ENCODE data around the gene CSPG4.
A peak's percentile ranks its signal among the peaks of the same experiment; 100 is the strongest.
"Not testable (repeated sequence)": the region's sequence is repeated elsewhere in the genome, so short reads cannot be mapped to it uniquely, and the experiment has no call there.

The CSPG4 gene

GRCh38 chr15:75712668-75713337 is at the start of gene CSPG4:
CSPG4 (minus strand) TSS chr15:75712848; CDS start chr15:75712755, 93 bp downstream.
- no peak for DNase-seq

GRCh38 chr15:75762357-75762718 is 49.7 kb upstream of the CSPG4 start:
- not testable (repeated sequence) for DNase-seq

GRCh38 chr15:75761446-75762356 is 49.1 kb upstream of the CSPG4 start:
- no peak for DNase-seq

GRCh38 chr15:75760704-75761435 is 48.2 kb upstream of the CSPG4 start:
- DNase-seq = no peak

GRCh38 chr15:75760131-75760520 is 47.5 kb upstream of the CSPG4 start:
- not testable (repeated sequence) for DNase-seq

- DNase-seq = peak; percentile 19
Measured at GRCh38 chr15:75759416-75760130, 46.9 kb upstream of the CSPG4 start.

GRCh38 chr15:75758071-75758872 is 45.6 kb upstream of the CSPG4 start:
- peak; percentile 95 for DNase-seq

- DNase-seq = not testable (repeated sequence)
Measured at GRCh38 chr15:75754871-75755270, 42.2 kb upstream of the CSPG4 start.

GRCh38 chr15:75753145-75753544 is 40.5 kb upstream of the CSPG4 start:
- no peak for DNase-seq

GRCh38 chr15:75751891-75752290 is 39.2 kb upstream of the CSPG4 start:
- no peak for DNase-seq

GRCh38 chr15:75751116-75751875 is 38.6 kb upstream of the CSPG4 start:
- DNase-seq = no peak

- DNase-seq = no peak
Measured at GRCh38 chr15:75750261-75751050, 37.8 kb upstream of the CSPG4 start.

GRCh38 chr15:75749820-75750219 is 37.2 kb upstream of the CSPG4 start:
- DNase-seq = no peak

GRCh38 chr15:75748882-75749281 is 36.2 kb upstream of the CSPG4 start:
- DNase-seq = not testable (repeated sequence)

GRCh38 chr15:75747121-75747520 is 34.5 kb upstream of the CSPG4 start:
- not testable (repeated sequence) for DNase-seq

- DNase-seq = no peak
Measured at GRCh38 chr15:75745305-75745704, 32.7 kb upstream of the CSPG4 start.

GRCh38 chr15:75742346-75742745 is 29.7 kb upstream of the CSPG4 start:
- not testable (repeated sequence) for DNase-seq

GRCh38 chr15:75739791-75740190 is 27.1 kb upstream of the CSPG4 start:
- no peak for DNase-seq

GRCh38 chr15:75738647-75739325 is 26.1 kb upstream of the CSPG4 start:
- peak; percentile 92 for DNase-seq
